DMS53 treated with DMSO at 0.1 percent for 48 hours (cell line): Measurements from ENCODE around the gene MYO7A.

Experiments used
- DNase-seq: peaks from one replicate; lab custom pipeline; 2025; ENCODE audit not compliant: unreplicated experiment; lab: John Stamatoyannopoulos, UW

MYO7A gene

DNA sequence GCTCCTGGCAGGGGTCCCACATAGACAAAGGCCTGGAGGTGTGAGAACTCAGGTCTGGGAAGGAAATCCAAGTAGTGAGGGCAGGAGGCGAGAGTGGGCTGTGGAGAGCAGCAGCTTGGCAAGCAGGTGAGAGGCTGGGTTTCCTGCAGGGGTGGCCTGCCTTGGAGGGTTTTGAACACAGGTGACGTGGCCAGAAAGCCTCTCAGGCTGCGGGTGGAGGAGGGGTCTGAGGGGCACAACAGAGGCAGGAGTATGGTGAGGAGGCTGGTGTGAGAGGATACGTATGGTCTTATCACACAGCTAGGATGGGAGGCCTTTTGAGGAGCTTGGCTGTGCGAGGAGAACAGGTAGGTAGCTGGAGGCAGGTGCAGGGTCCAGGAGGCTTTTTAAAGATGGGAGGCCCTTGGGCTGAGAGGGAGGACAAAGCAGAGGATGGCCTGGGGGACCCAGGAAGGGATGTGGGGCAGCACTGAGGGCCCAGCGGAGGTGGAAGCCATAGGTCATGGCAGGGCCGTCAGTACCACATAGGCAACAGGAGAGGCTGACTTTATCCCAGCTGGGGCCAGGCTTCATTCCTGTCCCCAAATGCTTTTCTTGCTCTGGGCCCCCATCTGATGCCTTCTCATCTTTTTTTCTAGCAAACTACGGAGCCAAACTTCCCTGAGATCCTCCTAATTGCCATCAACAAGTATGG, 84.4 kb downstream of the MYO7A start:
- DNase-seq = no peak

DNA sequence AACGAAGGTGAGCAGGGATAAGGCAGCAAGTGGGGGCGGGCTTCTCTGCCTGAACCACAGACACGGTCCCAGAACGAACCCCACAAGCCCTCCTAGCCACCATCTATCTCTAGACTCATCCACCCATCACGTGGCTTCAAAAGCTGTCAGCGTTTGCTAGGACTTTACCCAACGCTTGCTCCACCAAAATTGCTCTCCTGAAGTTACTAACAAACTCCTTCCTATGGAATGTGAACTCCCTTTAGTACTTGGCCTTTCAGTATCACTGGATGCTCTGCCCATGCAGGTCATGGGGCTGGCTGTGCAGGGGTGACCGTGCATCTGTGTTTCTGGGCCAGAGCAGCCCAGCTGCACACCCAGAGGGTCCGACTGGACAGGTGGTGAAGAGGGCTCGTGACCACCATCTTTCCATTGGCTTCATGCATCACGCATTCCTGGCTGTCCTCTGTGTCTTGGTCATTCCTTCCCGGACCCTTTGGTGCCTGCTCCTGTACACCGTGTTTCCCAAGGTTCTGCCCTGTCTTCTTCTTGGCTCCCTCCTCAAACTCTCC, 85.1 kb downstream of the MYO7A start:
- DNase-seq = no peak

GRCh38 chr11:77213589-77214428, 85.8 kb downstream of the MYO7A start:
- no peak for DNase-seq

GRCh38 chr11:77214557-77214956, 86.5 kb downstream of the MYO7A start:
- DNase-seq = no peak

DNA sequence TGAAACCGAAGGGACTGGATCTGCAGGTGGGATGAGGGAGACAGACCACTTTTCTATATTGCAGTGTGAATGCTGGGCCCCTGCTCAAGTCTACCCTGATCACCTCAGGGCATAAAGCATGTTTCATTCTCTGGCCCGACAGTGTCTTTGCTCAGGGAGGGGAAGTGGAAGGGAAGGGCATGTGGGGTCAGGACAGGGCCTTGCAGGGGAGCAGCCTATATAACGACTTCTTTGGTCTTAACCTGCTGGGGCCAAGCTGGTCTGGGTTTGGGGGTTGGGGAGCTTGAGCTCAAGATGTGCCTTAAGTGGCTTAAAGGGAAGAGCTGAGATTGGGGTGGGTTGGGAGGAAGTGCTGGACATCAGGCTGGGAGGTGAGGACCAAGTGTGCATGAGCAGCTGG, 87.1 kb downstream of the MYO7A start:
- DNase-seq = no peak

- DNase-seq = no peak
Measured at GRCh38 chr11:77217156-77217555, 89.1 kb downstream of the MYO7A start.

DNA sequence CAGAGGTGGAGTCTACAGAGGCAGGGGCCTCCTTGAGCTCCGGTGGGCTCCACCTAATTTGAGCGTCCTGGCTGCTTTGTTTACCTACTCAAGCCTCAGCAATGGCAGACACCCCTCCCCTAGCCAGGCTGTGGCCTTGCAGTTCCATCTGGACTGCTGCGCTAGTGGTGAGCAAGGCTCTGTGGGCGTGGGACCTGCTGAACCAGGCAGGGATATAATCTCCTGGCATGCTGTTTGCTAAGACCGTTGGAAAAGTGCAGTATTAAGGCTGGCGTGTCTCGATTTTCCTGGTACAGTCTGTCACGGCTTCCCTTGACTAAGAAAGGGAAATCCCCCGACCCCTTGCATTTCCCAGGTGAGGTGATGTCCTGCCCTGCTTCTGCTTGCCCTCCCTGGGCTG, 95.8 kb downstream of the MYO7A start:
- no peak for DNase-seq

- no peak for DNase-seq
Measured at GRCh38 chr11:77230878-77231605, 103.0 kb downstream of the MYO7A start.

GRCh38 chr11:77231800-77232199, 103.8 kb downstream of the MYO7A start:
- no peak for DNase-seq

DNA sequence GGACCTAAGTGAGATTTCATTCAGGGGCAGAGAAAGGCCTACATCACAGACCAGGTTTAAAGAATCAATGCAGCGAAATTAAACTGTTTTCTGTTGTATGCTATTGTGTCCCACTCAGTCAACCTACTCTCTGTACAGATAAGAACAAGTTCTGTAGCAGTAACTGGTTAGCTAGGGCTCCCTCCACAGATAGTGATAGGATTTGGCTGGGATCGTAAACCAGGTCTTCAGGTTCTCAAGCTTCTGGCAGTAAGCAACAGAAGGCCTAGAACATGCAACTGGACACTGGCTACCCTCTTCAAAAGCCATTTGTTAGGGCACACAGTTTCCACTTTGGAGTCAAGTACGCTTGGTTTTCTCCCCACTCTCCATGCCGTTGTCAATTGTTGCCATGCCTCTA, 104.2 kb downstream of the MYO7A start:
- no peak for DNase-seq

DNA sequence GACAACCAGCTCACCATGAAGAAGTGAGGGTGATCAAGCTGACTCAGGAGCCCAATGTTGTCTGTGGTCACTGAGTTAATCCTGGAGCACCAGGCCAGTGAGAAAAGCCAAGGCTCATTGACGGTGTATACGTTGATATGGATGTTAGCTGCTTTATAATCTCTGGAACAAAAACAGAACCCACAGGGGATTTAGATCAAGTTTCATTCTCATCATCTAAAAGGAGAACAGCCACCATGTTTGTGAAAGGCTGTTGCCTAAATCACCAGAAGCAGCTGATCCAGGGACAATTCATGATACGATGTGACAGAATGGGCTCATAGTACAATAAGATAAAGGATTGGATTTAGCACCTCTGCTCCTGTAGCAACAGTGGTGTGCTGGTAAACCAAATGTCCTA, 105.0 kb downstream of the MYO7A start:
- DNase-seq = no peak

DNA sequence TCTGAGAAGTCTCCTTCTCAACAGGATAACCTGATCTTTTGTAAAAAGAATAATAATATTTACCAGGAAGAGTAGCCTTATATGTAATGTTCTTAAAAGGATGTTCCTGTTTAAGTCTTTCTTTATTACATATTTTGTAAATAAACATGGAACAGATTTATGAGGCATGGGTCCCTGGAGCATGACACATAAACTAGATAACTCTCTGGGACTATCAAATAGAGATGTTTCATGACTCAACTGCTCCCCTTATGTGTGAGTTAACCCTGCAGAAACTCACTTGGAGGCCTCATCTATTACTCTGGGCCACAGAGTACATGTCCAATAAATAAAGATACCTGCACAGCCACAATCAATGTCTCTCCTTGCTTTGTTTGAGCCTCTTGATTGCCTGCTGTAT, 108.9 kb downstream of the MYO7A start:
- no peak for DNase-seq

DNA sequence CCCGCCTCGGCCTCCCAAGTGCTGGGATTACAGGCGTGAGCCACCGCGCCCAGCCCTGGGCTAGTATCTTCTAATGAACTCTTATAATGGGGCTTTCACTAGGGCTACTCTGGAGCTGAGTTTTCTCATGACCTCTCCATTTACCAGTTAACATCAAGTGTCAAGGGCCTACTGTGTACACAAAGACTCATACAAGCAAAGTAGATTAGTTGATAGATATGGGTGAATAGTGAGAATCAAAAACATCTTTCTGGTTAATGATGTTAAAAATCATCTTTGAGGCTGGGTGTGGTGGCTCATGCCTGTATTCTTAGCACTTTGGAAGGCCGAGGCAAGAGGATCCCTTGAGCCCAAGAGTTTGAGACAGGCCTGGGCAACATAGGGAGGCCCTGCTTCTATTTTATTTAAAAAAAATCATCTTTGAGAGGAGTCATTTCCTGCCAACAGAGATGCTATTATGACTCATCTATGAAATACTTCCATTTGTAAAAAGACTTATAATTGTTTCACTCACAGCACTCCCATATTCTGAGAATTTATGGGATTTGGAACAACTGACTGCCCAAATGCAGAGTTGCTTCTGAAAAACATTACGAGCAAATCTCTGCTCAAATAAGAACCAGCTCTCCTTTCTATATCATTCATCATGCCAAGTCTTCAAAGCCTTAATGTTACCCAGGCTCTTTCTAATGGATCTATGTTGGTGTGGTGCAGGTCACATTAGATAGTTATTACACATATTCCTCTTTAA, 116.4 kb downstream of the MYO7A start:
- DNase-seq = peak; percentile 90

DNA sequence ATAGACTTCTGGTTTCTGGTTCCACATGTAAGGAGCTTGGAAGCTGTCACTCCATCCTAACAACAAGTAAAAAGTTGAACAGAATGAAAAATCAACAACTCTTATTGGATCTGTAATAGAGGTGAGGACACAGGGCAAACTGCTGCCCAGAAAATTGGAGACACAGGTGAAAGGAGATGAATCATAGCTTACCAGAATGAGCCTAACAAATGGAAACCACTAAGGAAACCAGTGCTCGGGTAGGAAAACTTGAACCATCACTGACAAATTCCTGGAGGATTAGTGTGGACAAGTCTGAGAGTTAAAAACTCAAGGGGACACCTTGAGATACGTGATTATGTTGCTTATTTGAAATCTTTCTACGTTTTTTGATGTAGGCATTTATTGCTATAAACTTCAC, 121.4 kb downstream of the MYO7A start:
- no peak for DNase-seq

- DNase-seq = peak; percentile 71
Measured at GRCh38 chr11:77250881-77251640, 123.0 kb downstream of the MYO7A start.

GRCh38 chr11:77252555-77253270, 124.7 kb downstream of the MYO7A start:
- peak; percentile 79 for DNase-seq

GRCh38 chr11:77253690-77254089, 125.6 kb downstream of the MYO7A start:
- DNase-seq = no peak

GRCh38 chr11:77259641-77260040, 131.6 kb downstream of the MYO7A start:
- DNase-seq = no peak

DNA sequence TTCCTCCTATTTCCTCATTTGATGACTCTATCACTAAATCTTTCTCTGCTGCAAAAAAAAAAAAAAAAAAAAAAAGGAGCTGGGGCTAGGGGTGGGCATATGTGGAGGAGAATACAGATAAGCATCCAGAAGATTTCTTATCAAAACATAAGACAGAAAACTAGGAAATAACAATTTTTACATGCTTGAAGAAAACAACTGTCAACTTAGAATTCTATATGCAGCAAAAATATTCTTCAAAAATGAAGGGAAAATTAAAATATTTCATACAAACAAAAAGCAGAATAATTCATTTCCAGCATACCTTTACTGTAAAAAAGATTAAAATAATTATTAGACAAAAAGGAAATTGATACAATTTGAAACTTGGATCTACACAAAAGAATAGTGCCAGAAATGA, 134.8 kb downstream of the MYO7A start:
- no peak for DNase-seq
